ENCODE results near the gene FAM76A.

DNA sequence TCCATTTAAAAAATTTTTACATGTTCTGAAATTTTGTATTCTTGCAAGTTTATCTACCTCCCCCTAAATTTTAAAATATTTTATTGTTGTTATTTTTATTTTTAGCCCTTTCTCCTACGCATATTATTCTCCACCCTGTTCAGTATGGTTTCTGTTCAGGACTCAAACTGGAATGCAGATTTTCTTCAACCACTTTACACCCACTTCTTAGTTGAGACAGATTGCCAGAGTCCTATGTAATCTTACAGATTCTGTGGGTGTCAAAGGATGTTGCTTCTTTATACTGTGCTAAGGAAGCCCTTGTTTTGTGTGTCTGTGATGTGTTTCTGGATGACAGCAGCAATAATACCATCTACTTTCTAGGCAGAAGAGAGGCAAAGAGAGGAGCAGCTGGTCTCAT lies 84.1 kb downstream of the FAM76A start:
- TF ChIP-seq, protein P1, sequence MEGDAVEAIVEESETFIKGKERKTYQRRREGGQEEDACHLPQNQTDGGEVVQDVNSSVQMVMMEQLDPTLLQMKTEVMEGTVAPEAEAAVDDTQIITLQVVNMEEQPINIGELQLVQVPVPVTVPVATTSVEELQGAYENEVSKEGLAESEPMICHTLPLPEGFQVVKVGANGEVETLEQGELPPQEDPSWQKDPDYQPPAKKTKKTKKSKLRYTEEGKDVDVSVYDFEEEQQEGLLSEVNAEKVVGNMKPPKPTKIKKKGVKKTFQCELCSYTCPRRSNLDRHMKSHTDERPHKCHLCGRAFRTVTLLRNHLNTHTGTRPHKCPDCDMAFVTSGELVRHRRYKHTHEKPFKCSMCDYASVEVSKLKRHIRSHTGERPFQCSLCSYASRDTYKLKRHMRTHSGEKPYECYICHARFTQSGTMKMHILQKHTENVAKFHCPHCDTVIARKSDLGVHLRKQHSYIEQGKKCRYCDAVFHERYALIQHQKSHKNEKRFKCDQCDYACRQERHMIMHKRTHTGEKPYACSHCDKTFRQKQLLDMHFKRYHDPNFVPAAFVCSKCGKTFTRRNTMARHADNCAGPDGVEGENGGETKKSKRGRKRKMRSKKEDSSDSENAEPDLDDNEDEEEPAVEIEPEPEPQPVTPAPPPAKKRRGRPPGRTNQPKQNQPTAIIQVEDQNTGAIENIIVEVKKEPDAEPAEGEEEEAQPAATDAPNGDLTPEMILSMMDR (IDR thresholded peaks at IDR 0.05; ENCODE audit: low read depth, low read length, missing input control): no peak
- TF ChIP-seq TAF1 (conservative IDR thresholded peaks at IDR 0.05): no peak
- no peak for TF ChIP-seq GABPA (IDR thresholded peaks at IDR 0.05 in 1 of 2, conservative IDR thresholded peaks at IDR 0.05 in 1 of 2)
- TF ChIP-seq EGR1 (IDR thresholded peaks at IDR 0.05; ENCODE audit: low read depth in 2 of 2): no peak
- TF ChIP-seq, protein P2, sequence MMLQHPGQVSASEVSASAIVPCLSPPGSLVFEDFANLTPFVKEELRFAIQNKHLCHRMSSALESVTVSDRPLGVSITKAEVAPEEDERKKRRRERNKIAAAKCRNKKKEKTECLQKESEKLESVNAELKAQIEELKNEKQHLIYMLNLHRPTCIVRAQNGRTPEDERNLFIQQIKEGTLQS (IDR thresholded peaks at IDR 0.05): no peak
- TF ChIP-seq YY1 (IDR thresholded peaks at IDR 0.05): no peak
- TF ChIP-seq, protein P3, sequence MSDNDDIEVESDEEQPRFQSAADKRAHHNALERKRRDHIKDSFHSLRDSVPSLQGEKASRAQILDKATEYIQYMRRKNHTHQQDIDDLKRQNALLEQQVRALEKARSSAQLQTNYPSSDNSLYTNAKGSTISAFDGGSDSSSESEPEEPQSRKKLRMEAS (IDR thresholded peaks at IDR 0.05): no peak
- no peak for TF ChIP-seq FOXA1 (IDR thresholded peaks at IDR 0.05)
- TF ChIP-seq NR2F2 (IDR thresholded peaks at IDR 0.05): no peak
- no peak for TF ChIP-seq HNF4A (conservative IDR thresholded peaks at IDR 0.05)
- TF ChIP-seq HNF4G (IDR thresholded peaks at IDR 0.05): no peak
- TF ChIP-seq, protein P4, sequence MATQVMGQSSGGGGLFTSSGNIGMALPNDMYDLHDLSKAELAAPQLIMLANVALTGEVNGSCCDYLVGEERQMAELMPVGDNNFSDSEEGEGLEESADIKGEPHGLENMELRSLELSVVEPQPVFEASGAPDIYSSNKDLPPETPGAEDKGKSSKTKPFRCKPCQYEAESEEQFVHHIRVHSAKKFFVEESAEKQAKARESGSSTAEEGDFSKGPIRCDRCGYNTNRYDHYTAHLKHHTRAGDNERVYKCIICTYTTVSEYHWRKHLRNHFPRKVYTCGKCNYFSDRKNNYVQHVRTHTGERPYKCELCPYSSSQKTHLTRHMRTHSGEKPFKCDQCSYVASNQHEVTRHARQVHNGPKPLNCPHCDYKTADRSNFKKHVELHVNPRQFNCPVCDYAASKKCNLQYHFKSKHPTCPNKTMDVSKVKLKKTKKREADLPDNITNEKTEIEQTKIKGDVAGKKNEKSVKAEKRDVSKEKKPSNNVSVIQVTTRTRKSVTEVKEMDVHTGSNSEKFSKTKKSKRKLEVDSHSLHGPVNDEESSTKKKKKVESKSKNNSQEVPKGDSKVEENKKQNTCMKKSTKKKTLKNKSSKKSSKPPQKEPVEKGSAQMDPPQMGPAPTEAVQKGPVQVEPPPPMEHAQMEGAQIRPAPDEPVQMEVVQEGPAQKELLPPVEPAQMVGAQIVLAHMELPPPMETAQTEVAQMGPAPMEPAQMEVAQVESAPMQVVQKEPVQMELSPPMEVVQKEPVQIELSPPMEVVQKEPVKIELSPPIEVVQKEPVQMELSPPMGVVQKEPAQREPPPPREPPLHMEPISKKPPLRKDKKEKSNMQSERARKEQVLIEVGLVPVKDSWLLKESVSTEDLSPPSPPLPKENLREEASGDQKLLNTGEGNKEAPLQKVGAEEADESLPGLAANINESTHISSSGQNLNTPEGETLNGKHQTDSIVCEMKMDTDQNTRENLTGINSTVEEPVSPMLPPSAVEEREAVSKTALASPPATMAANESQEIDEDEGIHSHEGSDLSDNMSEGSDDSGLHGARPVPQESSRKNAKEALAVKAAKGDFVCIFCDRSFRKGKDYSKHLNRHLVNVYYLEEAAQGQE (IDR thresholded peaks at IDR 0.05): no peak
